Neuronal stem cell (in vitro differentiated cells): ENCODE data around the gene VSTM2L.

Experiments used
- DNase-seq: peaks from one replicate; pipeline ENCODE4 v3.0.0-alpha.2; 2013; ENCODE audit warnings: low spot score
- H2AFZ ChIP-seq: one replicate; pipeline ENCODE4 v1.6.1; 2013; ENCODE audit warnings: mild to moderate bottlenecking, low read length, inconsistent platforms
- H2AK5ac ChIP-seq: 2 replicates; pipeline ENCODE4 v1.6.1; 2013; ENCODE audit warnings: low read depth, mild to moderate bottlenecking, inconsistent platforms, low read length, moderate library complexity, mixed read lengths
- H2BK120ac ChIP-seq: 2 replicates; pipeline ENCODE4 v1.6.1; 2013; ENCODE audit warnings: low read depth, mild to moderate bottlenecking, inconsistent platforms, low read length, moderate library complexity, mixed read lengths
- H2BK12ac ChIP-seq: one replicate; pipeline ENCODE4 v1.6.1; 2013; ENCODE audit warnings: low read length, inconsistent platforms
- H2BK15ac ChIP-seq: 2 replicates; pipeline ENCODE4 v1.6.1; 2013; ENCODE audit warnings: mild to moderate bottlenecking, low read length, inconsistent platforms, mixed read lengths
- H2BK5ac ChIP-seq: one replicate; pipeline ENCODE4 v1.6.1; 2013; ENCODE audit warnings: inconsistent platforms, mild to moderate bottlenecking, low read length, moderate library complexity
- H3K14ac ChIP-seq: one replicate; pipeline ENCODE4 v1.6.1; 2013; ENCODE audit warnings: low read length, inconsistent platforms
- H3K18ac ChIP-seq: 2 replicates; pipeline ENCODE4 v1.6.1; 2013; ENCODE audit warnings: low read length, inconsistent platforms
- H3K23ac ChIP-seq: 2 replicates; pipeline ENCODE4 v1.6.1; 2013; ENCODE audit warnings: low read depth, mild to moderate bottlenecking, mixed read lengths, low read length, inconsistent platforms; ENCODE audit not compliant: poor library complexity
- H3K27ac ChIP-seq: replicated peaks from 3 replicates; pipeline ENCODE4 v1.5.1; 2013; ENCODE audit warnings: low read length, inconsistent platforms
- H3K27me3 ChIP-seq, 3 experiments: 2 replicates each; pipeline ENCODE4 v1.6.1; 2013; ENCODE audit warnings: low read length in 3 of 3, mild to moderate bottlenecking in 2 of 3, inconsistent platforms in 1 of 3, low read depth in 1 of 3, mixed read lengths in 1 of 3, moderate library complexity in 1 of 3; ENCODE audit not compliant: control insufficient read depth in 3 of 3, insufficient read depth in 3 of 3
- H3K36me3 ChIP-seq, 2 donors: replicated peaks in 1 of 2; 2 replicates each; pipeline ENCODE4 v1.6.1; 2013; ENCODE audit warnings: low read length in 2 of 2; ENCODE audit not compliant: control insufficient read depth in 2 of 2, insufficient read depth in 2 of 2
- H3K4ac ChIP-seq: 2 replicates; pipeline ENCODE4 v1.6.1; 2013; ENCODE audit warnings: inconsistent platforms, mild to moderate bottlenecking, low read length, moderate library complexity
- H3K4me1 ChIP-seq, 2 donors: 1 replicate in 1 of 2; 2 replicates in 1 of 2; pipeline ENCODE4 v1.6.1; 2013; ENCODE audit warnings: low read length in 2 of 2, low read depth in 1 of 2; ENCODE audit not compliant: control insufficient read depth in 2 of 2, insufficient read depth in 1 of 2
- H3K4me2 ChIP-seq: one replicate; pipeline ENCODE4 v1.6.1; 2013; ENCODE audit warnings: mild to moderate bottlenecking, low read length, inconsistent platforms; ENCODE audit not compliant: insufficient read depth, poor library complexity, severe bottlenecking
- H3K4me3 ChIP-seq, 2 donors: 2 replicates each; pipeline ENCODE4 v1.5.1; 2013; ENCODE audit warnings: low read length in 2 of 2, mild to moderate bottlenecking in 2 of 2, inconsistent platforms in 1 of 2, moderate library complexity in 1 of 2
- H3K79me1 ChIP-seq: one replicate; pipeline ENCODE4 v1.6.1; 2013; ENCODE audit warnings: low read depth, mild to moderate bottlenecking, inconsistent platforms, low read length, moderate library complexity
- H3K9ac ChIP-seq: one replicate; pipeline ENCODE4 v1.6.1; 2013; ENCODE audit warnings: mild to moderate bottlenecking, low read depth, low read length, inconsistent platforms; ENCODE audit not compliant: poor library complexity
- H3K9me3 ChIP-seq, 2 donors: replicated peaks in 1 of 2; 2 replicates each; pipeline versions ENCODE3 to v1.6.1; 2013; ENCODE audit warnings: low read length in 2 of 2, mild to moderate bottlenecking in 2 of 2, inconsistent platforms in 1 of 2, low read depth in 1 of 2, mixed read lengths in 1 of 2, moderate library complexity in 1 of 2; ENCODE audit not compliant: control insufficient read depth in 2 of 2, insufficient read depth in 1 of 2
- H4K8ac ChIP-seq: one replicate; pipeline ENCODE4 v1.6.1; 2013; ENCODE audit warnings: low read depth, mild to moderate bottlenecking, inconsistent platforms, low read length, moderate library complexity
- H4K91ac ChIP-seq: one replicate; pipeline ENCODE4 v1.6.1; 2013; ENCODE audit warnings: low read length, low read depth, mild to moderate bottlenecking, inconsistent platforms; ENCODE audit not compliant: poor library complexity
- WGBS, 2 donors: extraction: QIAGEN DNeasy Blood & Tissue Kit; methylation state at CpG; one replicate each; pipeline ENCODE4 v1.1.7; 2013; ENCODE audit warnings: missing lambda C conversion rate in 2 of 2, mixed read lengths in 1 of 2; ENCODE audit not compliant: insufficient read length in 2 of 2, insufficient replicate concordance in 1 of 2; ENCODE audit errors: extremely low coverage in 2 of 2; 5-methylcytosine and 5-hydroxymethylcytosine counted together

The VSTM2L gene

GRCh38 chr20:37885593-37886503, 17.1 kb upstream of the VSTM2L start:
- H3K23ac ChIP-seq, result no peak overlapping the region
- H3K9me3 ChIP-seq, result peaks cover 0 to 3% of the 10 kb centered on the region in 2 donors
- H3K9ac ChIP-seq, result no peak overlapping the region
- no peak overlapping the region for H2BK120ac ChIP-seq
- H3K4me1 ChIP-seq, result peaks cover 0 to 6% of the 10 kb centered on the region in 2 donors
- no peak overlapping the region for H3K27ac ChIP-seq
- H3K18ac ChIP-seq, result peak overlapping the region; percentile 84
- H3K14ac ChIP-seq, result no peak overlapping the region
- H3K79me1 ChIP-seq, result no peaks in the 10 kb centered on the region
- H3K36me3 ChIP-seq, result no peaks in the 10 kb centered on the region
- H2BK12ac ChIP-seq, result no peak overlapping the region
- peak overlapping the region; percentile 66 for H2AFZ ChIP-seq
- no peak overlapping the region for H4K91ac ChIP-seq
- no peak overlapping the region for H3K4ac ChIP-seq
- H2BK5ac ChIP-seq, result no peak overlapping the region
- H4K8ac ChIP-seq, result no peak overlapping the region
- no peak overlapping the region for H3K4me2 ChIP-seq
- DNase-seq, result no peak
- H3K27me3 ChIP-seq, result no peaks in the 10 kb centered on the region
- WGBS, 2 donors, result no CpG with 5 or more reads among the region's 32 CpGs
- no peak overlapping the region for H3K4me3 ChIP-seq
- H2BK15ac ChIP-seq, result no peak overlapping the region
- peak overlapping the region; percentile 82 for H2AK5ac ChIP-seq

- H3K9ac ChIP-seq, result no peak overlapping the region
- H3K4ac ChIP-seq, result no peak overlapping the region
- no peak overlapping the region for H4K8ac ChIP-seq
- H3K79me1 ChIP-seq, result no peaks in the 10 kb centered on the region
- no peak overlapping the region for H3K23ac ChIP-seq
- H4K91ac ChIP-seq, result no peak overlapping the region
- H3K14ac ChIP-seq, result no peak overlapping the region
- H3K18ac ChIP-seq, result no peak overlapping the region
- H3K4me3 ChIP-seq, result no peak overlapping the region
- no peak for DNase-seq
- peak overlapping the region; percentile 15 for H2BK5ac ChIP-seq
- WGBS, 2 donors, result no CpG with 5 or more reads among the region's 4 CpGs
- no peak overlapping the region for H3K4me2 ChIP-seq
- H2AFZ ChIP-seq, result no peak overlapping the region
- H2AK5ac ChIP-seq, result no peak overlapping the region
- H3K4me1 ChIP-seq, result peaks cover 0 to 6% of the 10 kb centered on the region in 2 donors
- no peak overlapping the region for H2BK12ac ChIP-seq
- H3K27ac ChIP-seq, result no peak overlapping the region
- H2BK15ac ChIP-seq, result no peak overlapping the region
- H2BK120ac ChIP-seq, result peak overlapping the region; percentile 13
- peaks cover 0 to 3% of the 10 kb centered on the region in 2 donors for H3K9me3 ChIP-seq
- no peaks in the 10 kb centered on the region for H3K27me3 ChIP-seq
- no peaks in the 10 kb centered on the region for H3K36me3 ChIP-seq
These were observed 16.1 kb upstream of the VSTM2L start for GRCh38 chr20:37886851-37887297.

- DNase-seq, result no peak
- Histone ChIP-seq H2BK15ac (no peak overlapping the region), H3K4me3 (no peak overlapping the region), H3K27ac (no peak overlapping the region), H3K4me1 (peaks cover 0 to 2% of the 10 kb centered on the region in 2 donors), H4K91ac (no peak overlapping the region), H3K27me3 (no peaks in the 10 kb centered on the region), H2BK120ac (no peak overlapping the region), H3K18ac (peak overlapping the region; percentile 49), H4K8ac (no peak overlapping the region), H3K36me3 (no peaks in the 10 kb centered on the region), H2BK12ac (no peak overlapping the region), H3K4me2 (no peak overlapping the region), H2AFZ (no peak overlapping the region), H3K14ac (no peak overlapping the region), H3K9me3 (peaks cover 0 to 3% of the 10 kb centered on the region in 2 donors), H3K23ac (no peak overlapping the region), H3K4ac (no peak overlapping the region), H2AK5ac (peak overlapping the region; percentile 35), H2BK5ac (peak overlapping the region; percentile 15), H3K9ac (no peak overlapping the region), H3K79me1 (no peaks in the 10 kb centered on the region)
- WGBS, 2 donors, result no CpG with 5 or more reads among the region's 10 CpGs
These were observed 14.3 kb upstream of the VSTM2L start for GRCh38 chr20:37888641-37889040.

DNA sequence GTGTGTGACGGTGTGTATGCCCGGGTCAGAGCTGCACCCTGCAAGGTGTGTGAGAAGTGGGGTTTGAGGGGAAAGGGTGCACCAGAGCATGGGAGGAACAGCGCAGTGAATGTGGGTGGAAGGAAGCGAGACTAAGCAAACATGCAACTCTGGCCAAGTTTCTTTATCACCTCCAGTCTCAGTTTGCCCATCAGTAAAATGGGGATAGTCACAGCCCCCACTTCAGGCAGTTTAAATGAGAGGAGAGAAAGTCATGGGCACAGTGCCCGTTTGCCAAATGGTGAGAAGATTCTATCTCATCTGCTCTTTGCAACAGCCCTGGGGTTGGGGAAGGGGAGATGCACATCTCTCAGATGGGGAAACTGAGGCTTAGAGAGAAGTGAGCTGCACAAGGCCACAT, 12.8 kb upstream of the VSTM2L start:
- H3K4ac ChIP-seq, result no peak overlapping the region

More for the DNA sequence above, 12.8 kb upstream of the VSTM2L start:
- peaks cover 0 to 2% of the 10 kb centered on the region in 2 donors for H3K4me1 ChIP-seq
- H4K8ac ChIP-seq, result no peak overlapping the region
- no peak overlapping the region for H4K91ac ChIP-seq
- H2BK120ac ChIP-seq, result no peak overlapping the region
- H2BK12ac ChIP-seq, result peak overlapping the region; percentile 75
- no peak overlapping the region for H3K14ac ChIP-seq
- no peaks in the 10 kb centered on the region for H3K36me3 ChIP-seq
- DNase-seq, result no peak
- H3K9ac ChIP-seq, result peak overlapping the region; percentile 78
- no peak overlapping the region for H2AFZ ChIP-seq
- no peak overlapping the region for H3K23ac ChIP-seq
- H3K4me2 ChIP-seq, result no peak overlapping the region
- H3K4me3 ChIP-seq, result no peak overlapping the region
- no peak overlapping the region for H3K27ac ChIP-seq
- H3K79me1 ChIP-seq, result no peaks in the 10 kb centered on the region
- peak overlapping the region; percentile 36 for H2AK5ac ChIP-seq
- no CpG with 5 or more reads among the region's 5 CpGs for WGBS, 2 donors
- H3K9me3 ChIP-seq, result peaks cover 0 to 3% of the 10 kb centered on the region in 2 donors
- no peak overlapping the region for H2BK5ac ChIP-seq
- H3K18ac ChIP-seq, result peak overlapping the region; percentile 35
- no peaks in the 10 kb centered on the region for H3K27me3 ChIP-seq
- H2BK15ac ChIP-seq, result no peak overlapping the region
